ENCODE results near the gene PTCRA. TPM values are rescaled to one million over a fixed set of nuclear protein-coding genes. Genes with fewer than 3 reads are reported as not detected.
"Not testable (repeated sequence)": the region's sequence is repeated elsewhere in the genome, so short reads cannot be mapped to it uniquely, and the experiment has no call there.

The PTCRA gene
- polyA plus RNA-seq, 2 of the 4 experiments (the other 2 are of a cell fraction): not detected

DNA sequence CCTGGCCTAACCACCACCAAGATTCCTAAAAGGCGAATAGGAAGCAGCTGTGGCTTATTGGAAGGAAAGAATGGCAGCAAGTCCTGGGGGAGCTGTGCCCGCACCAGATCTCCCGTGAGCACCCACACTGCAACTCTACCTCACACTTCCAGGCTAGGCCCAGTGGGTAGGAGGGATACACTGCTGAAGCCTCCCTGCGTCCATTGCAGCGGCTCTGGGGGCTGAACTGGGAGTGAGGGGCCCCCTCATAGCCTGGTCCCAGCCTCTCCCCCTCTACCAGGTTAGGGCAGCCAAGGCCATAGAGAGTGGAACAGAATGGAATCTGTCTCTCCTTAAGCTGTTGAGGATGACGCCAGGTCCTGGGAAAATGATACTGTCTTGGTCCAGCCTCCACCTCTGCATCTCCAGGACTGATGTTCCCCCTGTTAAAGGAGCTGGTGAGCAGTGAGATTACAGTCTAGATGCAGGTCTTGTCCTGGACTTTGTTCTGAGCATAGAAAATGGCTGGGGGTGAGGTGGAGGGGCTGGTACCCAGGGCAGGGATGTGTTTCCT is 24.7 kb downstream of the PTCRA start:
- no peak overlapping the region for H3K27ac ChIP-seq
- ChIA-PET CTCF (interaction anchor here (1.1 to 1.7 kb wide), 3 partner anchors 10 to 203 kb away, joined by 3 to 6 read pairs (median 3); no protein-coding TSS in a partner anchor), POLR2A (interaction anchor here (2.0 kb wide), 1 partner anchor 11 kb away, joined by 9 read pairs; the partner anchor contains the start of gene CNPY3)

GRCh38 chr6:42941356-42941755 is 25.5 kb downstream of the PTCRA start:
- POLR2A ChIA-PET: interaction anchor here (2.0 kb wide), 1 partner anchor 12 kb away, joined by 9 read pairs; the partner anchor contains the start of gene CNPY3
- H3K4me1 ChIP-seq; FAIRE-seq; ATAC-seq; H3K9me3 ChIP-seq; H3K4me2 ChIP-seq; DNase-seq (ENCODE audit: low read depth in 1 of 2, low spot score in 1 of 2); H3K4me3 ChIP-seq; H3K27ac ChIP-seq: not testable (repeated sequence)
- 96% methylated on average over 5 of the region's 5 CpGs for WGBS (ENCODE audit: missing lambda C conversion rate)
- CTCF ChIA-PET: interaction anchor here (1.2 to 1.7 kb wide), 2 partner anchors 9 to 11 kb away, joined by 3 to 6 read pairs; no protein-coding TSS in a partner anchor

More for the DNA sequence above, 24.7 kb downstream of the PTCRA start:
- ATAC-seq (no peak), DNase-seq (ENCODE audit: low read depth in 1 of 2, low spot score in 1 of 2) (no peak), FAIRE-seq (no peak)
- H3K4me1 ChIP-seq: no peaks in the 10 kb centered on the region
- no peak overlapping the region for H3K4me3 ChIP-seq
- no peaks in the 10 kb centered on the region for H3K9me3 ChIP-seq
- TF ChIP-seq, protein P1, sequence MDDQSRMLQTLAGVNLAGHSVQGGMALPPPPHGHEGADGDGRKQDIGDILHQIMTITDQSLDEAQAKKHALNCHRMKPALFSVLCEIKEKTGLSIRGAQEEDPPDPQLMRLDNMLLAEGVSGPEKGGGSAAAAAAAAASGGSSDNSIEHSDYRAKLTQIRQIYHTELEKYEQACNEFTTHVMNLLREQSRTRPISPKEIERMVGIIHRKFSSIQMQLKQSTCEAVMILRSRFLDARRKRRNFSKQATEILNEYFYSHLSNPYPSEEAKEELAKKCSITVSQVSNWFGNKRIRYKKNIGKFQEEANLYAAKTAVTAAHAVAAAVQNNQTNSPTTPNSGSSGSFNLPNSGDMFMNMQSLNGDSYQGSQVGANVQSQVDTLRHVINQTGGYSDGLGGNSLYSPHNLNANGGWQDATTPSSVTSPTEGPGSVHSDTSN (IDR thresholded peaks at IDR 0.05): no peak
- TF ChIP-seq, protein P2, sequence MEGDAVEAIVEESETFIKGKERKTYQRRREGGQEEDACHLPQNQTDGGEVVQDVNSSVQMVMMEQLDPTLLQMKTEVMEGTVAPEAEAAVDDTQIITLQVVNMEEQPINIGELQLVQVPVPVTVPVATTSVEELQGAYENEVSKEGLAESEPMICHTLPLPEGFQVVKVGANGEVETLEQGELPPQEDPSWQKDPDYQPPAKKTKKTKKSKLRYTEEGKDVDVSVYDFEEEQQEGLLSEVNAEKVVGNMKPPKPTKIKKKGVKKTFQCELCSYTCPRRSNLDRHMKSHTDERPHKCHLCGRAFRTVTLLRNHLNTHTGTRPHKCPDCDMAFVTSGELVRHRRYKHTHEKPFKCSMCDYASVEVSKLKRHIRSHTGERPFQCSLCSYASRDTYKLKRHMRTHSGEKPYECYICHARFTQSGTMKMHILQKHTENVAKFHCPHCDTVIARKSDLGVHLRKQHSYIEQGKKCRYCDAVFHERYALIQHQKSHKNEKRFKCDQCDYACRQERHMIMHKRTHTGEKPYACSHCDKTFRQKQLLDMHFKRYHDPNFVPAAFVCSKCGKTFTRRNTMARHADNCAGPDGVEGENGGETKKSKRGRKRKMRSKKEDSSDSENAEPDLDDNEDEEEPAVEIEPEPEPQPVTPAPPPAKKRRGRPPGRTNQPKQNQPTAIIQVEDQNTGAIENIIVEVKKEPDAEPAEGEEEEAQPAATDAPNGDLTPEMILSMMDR (IDR thresholded peaks at IDR 0.05): no peak
- TF ChIP-seq SREBF2 (IDR thresholded peaks at IDR 0.05) (no peak), EHMT2 (IDR thresholded peaks at IDR 0.05; ENCODE audit: low read depth) (no peak), PHF8 (IDR thresholded peaks at IDR 0.05; ENCODE audit: borderline replicate concordance, low read depth) (no peak), TFCP2L1 (CRISPR knock-in tag; IDR thresholded peaks at IDR 0.05) (no peak), REST (IDR thresholded peaks at IDR 0.05) (no peak), HOXB5 (CRISPR knock-in tag; IDR thresholded peaks at IDR 0.05) (no peak), KDM5A (IDR thresholded peaks at IDR 0.05) (no peak), E2F6 (IDR thresholded peaks at IDR 0.05; ENCODE audit: borderline replicate concordance, low read depth) (no peak), MAFK (IDR thresholded peaks at IDR 0.05; ENCODE audit: partially characterized antibody) (no peak), FOSB (CRISPR knock-in tag; IDR thresholded peaks at IDR 0.05) (no peak), POLR2A (IDR thresholded peaks at IDR 0.05; ENCODE audit: low read length) (no peak), TP53 (CRISPR knock-in tag; IDR thresholded peaks at IDR 0.05) (no peak), ESRRA (IDR thresholded peaks at IDR 0.05; ENCODE audit: borderline replicate concordance, low read length) (no peak), ZNF302 (CRISPR knock-in tag; IDR thresholded peaks at IDR 0.05) (no peak), HOXA7 (CRISPR knock-in tag; IDR thresholded peaks at IDR 0.05) (no peak), POLR2AphosphoS2 (conservative IDR thresholded peaks at IDR 0.05; ENCODE audit: low read length) (no peak)
- TF ChIP-seq, protein P3, sequence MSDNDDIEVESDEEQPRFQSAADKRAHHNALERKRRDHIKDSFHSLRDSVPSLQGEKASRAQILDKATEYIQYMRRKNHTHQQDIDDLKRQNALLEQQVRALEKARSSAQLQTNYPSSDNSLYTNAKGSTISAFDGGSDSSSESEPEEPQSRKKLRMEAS (IDR thresholded peaks at IDR 0.05): no peak
- WGBS (ENCODE audit: missing lambda C conversion rate): 100% methylated on average over 5 of the region's 6 CpGs
- no peak overlapping the region for H3K4me2 ChIP-seq
